HG02852 (cell line): ENCODE data around the gene EMC9.

Experiments
- ATAC-seq: cut with Tn5 transposase; IDR thresholded peaks from one replicate; pipeline ENCODE4 v1.9.1; 2021; ENCODE audit warnings: mild to moderate bottlenecking, moderate library complexity; ENCODE audit not compliant: unreplicated experiment

EMC9 gene

DNA sequence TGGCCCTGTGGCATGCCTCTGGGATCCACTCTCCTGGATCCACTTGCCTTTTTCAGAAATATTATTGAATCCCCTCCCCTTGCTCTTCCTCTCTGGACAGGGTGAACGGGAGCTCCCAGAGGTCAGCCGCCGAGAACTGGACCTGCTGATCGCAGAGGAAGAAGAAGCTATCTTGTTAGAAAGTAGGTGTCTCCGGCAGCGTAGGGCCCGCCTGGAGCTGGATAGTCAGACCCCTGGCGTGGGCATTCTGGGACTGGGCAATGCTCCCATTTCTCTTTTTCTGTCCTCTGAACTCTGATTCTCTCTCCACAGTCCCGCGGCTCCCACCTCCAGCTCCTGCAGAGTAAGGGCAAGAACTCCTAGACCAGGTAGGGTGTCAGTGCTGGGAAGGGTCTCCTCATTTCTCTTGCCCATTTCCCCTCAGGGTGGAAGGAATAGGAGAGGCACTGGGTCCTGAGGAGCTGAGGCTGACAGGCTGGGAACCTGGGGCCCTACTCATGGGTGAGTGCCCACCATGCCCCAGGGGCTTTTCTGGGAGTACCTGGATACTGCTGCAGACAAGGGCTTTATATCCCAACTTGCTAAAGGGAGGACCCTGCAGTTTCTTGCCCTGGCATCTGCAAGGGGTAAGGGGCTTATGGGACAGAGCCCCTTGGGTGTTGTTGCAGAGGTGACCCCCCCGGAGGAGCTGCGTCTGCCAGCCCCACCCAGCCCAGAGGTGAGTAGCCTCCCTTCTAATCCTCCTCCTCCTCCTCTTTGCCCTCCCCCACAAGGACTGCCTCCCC lies 35.8 kb upstream of the EMC9 start:
- no peak for ATAC-seq

DNA sequence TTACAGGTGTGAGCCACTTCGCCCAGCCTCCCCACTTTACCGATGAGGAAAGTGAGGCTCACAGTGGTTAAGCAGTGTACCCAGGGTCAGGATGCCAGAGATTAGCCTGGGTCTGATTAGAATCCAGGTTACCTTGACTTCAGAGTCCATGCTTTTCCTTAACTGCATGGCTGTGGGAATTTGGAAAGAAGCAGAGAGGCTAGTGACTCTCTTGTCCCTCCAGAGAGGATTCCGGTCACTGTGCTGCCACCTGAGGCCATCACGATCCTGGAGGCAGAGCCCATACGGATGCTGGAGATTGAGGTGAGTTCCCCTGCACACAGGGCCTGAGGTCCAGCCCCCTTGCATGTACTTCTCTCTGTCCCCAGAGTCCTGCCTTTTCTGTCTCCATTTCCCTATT lies 35.2 kb upstream of the EMC9 start:
- ATAC-seq = no peak

DNA sequence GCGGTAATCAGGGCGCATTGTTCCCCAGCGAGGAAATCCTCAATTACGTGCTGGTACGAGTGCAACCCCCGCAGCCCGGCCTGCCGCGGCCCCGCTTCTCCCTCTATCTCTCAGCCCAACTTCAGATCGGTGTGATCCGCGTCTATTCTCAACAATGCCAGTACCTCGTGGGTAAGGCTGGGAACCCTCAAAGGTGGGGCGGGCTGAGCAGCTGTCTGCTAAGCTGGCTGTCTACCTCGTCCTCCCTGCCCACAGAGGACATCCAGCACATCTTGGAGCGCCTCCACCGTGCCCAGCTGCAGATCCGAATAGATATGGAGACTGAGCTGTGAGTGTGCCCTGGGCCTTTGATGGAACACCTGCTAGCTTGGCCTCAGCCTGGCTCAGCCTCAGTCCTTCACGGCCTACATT lies 31.5 kb upstream of the EMC9 start:
- ATAC-seq = no peak

DNA sequence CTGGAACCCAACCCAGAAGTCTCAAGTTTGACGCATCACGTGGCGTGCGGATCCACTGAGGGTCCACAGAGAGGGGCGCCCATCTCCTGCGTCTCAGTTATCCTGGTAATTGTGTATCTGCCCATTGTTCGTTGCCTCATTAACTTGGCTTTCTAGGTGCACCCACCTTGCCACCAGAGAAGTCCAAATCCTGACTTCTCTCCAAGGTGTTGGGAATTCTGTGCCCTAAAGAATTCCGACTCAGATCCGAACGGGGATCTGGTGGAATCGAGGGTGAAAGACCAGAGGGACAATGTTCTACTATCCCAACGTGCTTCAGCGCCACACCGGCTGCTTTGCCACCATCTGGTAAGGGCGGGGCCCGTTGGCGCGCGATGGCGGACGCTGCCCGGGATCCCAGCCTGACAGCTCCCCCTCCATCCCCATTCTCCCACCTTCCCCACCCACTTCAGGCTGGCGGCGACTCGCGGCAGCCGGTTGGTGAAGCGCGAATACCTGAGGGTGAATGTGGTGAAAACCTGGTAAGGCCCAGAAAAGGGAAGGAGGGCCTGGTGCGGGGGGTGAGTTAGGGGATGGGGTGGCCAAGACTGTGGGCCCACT lies 31.0 kb upstream of the EMC9 start:
- no peak for ATAC-seq

DNA sequence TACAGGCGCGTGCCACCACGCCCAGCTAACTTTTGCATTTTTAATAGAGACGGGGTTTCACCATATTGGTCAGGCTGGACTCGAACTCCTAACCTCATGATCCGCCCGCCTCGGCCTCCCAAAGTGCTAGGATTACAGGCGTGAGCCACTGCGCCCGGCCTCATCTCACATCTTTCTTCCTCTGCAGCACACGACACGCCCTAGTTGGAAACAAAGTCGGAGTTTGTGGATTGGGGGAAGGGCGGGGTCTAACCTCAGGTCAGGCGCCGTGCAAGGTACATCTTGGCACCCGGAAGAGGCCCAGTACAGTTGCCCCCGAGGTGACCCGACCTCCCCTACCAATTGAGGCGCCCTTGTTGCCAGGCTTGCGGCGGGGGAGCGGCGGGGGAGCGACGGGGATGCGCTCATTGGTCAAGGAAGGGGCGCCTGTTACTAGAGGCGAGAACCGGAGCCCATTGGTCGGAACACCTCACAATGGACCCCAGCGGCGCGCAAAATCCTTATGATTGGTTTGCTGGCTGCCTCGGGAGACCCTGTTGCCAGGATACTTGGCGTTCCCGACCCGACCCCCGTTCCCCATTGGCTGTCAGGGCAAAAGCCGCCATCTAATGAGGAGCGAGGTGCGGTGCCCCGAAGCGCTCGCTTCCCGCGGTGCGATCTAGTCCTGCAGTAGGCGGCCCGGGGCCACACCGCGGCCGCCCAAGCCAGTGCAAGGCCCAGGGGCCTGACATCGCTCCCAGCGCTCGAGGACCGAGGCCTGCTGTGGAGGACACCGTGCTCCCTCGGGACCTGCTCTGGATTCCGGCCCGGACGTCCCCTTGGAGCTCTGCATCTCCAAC lies 30.2 kb upstream of the EMC9 start, which contains the start of gene REC8:
REC8 (plus strand) TSS at position 659 of the 839 bp plus-strand sequence. CDS start 473 bp downstream, outside the sequence.
- ATAC-seq = peak; percentile 84

DNA sequence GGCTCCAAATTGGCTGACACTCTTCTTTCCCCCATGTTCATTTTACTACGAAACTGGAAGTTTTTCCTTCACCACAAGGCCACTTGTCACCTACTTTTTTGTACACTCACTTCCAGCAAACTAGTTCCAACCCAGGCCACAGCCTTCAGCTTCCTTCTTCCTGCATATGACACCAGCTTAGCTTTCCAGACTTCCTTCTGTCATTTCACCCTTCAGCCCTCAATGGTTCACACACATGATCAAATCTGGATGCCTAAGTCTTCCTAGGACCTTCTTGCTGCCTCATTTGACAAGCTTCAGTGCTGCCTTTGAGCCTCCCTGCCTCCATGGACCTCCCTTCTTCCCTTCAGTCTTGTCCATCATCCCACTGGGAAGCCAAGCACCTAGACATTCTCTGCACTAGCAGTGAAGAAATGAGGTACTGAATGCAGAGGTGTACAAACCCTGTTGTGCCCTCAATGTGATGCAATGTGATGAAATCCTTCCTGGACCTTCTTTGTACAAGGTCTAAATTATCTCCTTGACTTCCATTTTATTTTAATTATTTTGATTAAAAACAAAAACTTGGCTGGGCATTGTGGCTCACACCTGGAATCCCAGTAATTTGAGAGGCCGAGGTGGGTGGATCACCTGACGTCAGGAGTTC lies 26.2 kb upstream of the EMC9 start:
- no peak for ATAC-seq

DNA sequence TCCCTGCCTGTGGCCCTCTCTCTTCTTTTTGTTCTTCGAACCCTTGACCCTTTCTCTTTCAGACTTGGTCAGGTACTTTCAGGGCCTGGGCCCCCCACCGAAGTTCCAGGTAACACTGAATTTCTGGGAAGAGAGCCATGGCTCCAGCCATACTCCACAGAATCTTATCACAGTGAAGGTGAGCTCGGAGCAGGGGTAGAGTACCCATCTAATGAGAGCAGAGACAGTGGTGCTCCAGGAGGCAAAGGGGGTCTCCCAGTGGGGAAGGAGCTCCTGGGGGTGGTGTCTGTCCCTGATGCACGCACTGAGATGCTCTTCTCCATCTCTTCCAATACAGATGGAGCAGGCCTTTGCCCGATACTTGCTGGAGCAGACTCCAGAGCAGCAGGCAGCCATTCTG lies 24.4 kb upstream of the EMC9 start:
- no peak for ATAC-seq

DNA sequence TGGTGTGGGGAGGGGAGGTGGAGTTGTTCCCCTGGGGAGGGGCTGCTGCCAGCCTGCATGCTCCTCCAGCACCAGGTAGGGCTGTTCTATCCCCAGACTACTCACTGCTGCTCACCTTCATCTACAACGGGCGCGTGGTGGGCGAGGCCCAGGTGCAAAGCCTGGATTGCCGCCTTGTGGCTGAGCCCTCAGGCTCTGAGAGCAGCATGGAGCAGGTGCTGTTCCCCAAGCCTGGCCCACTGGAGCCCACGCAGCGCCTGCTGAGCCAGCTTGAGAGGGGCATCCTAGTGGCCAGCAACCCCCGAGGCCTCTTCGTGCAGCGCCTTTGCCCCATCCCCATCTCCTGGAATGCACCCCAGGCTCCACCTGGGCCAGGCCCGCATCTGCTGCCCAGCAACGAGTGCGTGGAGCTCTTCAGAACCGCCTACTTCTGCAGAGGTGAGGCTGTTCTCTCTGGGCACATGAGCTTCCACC lies 23.2 kb upstream of the EMC9 start:
- no peak for ATAC-seq

DNA sequence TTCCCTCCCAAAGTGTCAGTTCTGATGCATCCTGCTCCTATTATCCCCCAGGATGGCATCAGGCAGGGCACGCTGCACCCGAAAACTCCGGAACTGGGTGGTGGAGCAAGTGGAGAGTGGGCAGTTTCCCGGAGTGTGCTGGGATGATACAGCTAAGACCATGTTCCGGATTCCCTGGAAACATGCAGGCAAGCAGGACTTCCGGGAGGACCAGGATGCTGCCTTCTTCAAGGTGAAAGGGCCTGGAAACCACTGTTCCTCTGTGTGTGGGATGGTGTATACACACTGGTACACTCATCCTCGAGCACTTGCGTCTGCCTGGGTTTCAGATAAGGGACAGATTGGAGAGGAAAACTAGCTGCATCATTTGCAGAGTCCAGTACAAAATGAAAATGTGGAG lies 20.7 kb upstream of the EMC9 start:
- no peak for ATAC-seq

DNA sequence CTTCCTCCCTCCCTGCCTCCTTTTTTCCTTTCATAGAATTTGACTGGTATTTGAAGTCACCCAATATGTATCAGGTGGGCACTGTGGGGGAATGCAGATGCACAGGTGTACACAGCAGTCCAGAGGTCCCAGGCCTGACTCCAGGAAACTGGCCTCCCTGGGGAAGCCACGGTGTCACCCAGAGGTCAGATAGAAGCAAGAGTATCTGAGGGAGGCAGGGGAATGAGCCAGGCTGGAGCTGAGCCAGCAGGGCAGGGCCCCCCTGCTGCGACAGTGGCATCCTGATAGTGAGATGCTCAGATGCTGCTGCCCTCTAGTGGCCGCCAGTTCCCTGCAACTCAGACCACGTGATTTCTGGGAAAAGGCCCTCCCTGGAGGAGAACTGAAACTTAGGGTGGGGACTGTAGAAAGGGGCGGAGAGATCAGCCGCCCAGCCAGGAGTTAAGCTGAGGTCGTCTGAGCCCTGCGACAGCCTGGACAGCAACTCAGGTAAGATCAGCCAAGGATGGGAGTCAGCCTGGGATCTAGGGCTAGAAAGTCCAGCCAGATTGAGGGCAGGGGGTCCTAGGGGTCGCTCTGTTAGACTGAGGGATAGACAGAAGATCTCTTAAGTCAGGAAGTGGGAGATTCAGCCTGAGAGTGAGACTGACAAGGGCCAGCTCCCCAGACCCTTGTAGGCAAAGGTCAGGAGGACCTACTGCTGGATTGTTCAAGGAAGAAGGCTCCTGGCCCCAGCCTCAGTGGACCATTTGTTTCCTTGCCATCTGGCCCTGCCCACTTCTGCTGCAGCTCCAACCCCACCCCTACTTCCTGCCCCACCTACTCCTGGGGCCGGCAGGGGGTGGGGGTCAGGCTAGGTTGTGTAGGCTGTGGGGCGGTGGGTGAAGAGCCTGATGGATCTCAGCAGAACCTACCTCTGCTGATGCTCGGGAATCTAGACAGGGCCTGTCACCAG lies 19.7 kb upstream of the EMC9 start, which contains the start of gene IRF9:
IRF9 (plus strand) TSS at position 416 of the 955 bp plus-strand sequence. CDS start 880 bp downstream, outside the sequence.
- ATAC-seq = peak; percentile 79

DNA sequence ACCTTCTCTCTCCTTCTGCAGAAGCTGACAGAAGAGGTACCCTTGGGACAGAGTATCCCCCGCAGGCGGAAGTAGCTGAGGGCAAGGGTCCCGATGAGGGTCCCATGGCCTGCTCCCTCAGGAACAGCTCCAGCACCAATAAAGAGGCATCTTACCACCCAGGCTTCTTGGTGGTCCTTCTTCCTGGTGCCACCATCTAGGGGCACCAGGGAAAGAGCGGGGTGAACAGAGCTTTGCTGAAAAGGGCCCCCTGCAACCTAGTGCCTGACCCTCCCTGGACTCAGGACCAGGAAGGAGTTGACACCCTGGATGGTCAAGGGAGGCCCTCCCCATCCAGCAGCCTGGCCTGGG lies 19.1 kb upstream of the EMC9 start:
- ATAC-seq = no peak

DNA sequence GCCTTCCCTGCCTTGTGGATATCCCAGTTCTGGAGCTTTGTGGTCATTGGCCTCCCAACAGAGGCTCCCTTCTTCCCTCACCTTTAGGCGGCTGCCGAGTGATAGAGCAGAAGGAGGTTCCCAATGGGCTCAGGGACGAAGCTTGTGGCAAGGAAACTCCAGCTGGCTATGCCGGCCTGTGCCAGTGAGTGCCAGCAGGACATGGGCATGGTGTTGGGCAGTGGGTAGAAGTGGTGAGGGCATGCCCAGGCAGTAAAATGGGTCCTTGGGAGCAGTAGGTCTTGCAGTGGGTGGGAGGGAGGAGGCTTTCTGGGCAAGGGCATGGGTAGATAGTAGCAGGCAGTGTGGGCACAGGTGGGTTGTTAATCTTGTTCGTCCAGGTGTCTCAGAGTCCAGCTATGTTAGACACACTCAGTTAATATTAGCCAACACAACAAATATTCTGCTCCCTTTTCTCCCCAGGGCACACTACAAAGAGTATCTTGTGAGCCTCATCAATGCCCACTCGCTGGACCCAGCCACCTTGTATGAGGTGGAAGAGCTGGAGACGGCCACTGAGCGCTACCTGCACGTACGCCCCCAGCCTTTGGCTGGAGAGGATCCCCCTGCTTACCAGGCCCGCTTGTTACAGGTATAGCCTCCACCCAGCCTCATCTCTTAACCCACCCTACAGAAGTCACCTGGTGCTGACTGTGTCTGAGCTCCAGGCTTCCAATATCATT lies 18.5 kb upstream of the EMC9 start:
- no peak for ATAC-seq

DNA sequence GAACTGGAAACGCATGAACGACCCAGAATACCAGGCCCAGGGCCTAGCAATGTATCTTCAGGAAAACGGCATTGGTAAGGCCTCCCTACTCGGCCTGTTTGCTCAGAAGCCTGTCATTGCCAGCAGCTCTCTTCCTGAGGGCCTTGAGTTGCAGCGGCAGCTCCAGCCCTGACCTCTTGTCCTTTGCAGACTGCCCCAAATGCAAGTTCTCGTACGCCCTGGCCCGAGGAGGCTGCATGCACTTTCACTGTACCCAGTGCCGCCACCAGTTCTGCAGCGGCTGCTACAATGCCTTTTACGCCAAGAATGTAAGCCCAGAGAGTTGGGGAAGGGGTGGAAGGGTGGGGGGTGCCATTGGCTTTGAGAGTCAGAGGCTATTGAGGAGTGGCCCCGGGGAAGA lies 15.9 kb upstream of the EMC9 start:
- no peak for ATAC-seq

DNA sequence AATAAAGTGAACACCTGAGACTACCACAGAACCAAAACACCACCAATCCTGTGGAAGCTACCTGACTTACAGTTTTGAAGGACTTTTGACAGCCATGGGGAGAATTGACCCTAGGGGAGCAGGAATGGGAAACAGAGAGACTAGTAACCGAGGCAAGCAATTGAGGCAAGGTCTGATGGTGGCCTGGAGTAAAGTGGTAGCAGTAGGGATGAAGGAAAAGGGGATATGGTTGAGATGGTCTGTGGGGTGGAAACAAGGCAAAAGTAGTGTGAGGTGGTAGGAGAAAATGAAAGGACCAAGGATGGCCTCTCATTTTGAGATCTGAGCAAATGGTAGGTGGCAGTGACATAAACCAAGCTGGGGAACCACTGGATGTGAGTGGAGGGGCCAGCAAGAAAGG lies 15.4 kb upstream of the EMC9 start:
- no peak for ATAC-seq

DNA sequence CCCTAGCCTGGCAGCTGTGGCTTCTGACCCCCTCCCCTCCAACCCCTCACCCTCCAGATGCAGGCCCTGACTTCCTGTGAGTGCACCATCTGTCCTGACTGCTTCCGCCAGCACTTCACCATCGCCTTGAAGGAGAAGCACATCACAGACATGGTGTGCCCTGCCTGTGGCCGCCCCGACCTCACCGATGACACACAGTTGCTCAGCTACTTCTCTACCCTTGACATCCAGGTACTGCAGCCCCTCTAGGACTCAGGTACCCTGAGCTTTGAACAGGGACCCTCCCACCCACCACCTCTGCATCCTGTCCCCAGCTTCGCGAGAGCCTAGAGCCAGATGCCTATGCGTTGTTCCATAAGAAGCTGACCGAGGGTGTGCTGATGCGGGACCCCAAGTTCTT lies 13.7 kb upstream of the EMC9 start:
- ATAC-seq = no peak

DNA sequence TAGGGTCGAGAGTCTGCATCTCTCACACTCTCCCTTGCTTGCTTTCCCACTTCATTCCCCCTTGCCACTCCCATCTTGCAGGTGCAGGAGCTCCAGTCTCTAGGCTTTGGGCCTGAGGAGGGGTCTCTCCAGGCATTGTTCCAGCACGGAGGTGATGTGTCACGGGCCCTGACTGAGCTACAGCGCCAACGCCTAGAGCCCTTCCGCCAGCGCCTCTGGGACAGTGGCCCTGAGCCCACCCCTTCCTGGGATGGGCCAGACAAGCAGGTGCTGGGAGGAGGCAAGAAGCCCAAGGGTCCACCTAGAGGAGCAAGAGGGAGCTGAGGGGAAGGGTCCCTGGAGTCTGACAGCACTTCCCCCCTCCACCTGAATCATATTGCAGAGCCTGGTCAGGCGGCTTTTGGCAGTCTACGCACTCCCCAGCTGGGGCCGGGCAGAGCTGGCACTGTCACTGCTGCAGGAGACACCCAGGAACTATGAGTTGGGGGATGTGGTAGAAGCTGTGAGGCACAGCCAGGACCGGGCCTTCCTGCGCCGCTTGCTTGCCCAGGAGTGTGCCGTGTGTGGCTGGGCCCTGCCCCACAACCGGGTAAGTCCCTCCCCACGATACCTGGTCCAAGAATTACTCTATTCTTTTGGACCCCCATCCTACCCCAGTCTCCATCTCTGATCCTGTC lies 10.2 kb upstream of the EMC9 start:
- ATAC-seq = no peak

DNA sequence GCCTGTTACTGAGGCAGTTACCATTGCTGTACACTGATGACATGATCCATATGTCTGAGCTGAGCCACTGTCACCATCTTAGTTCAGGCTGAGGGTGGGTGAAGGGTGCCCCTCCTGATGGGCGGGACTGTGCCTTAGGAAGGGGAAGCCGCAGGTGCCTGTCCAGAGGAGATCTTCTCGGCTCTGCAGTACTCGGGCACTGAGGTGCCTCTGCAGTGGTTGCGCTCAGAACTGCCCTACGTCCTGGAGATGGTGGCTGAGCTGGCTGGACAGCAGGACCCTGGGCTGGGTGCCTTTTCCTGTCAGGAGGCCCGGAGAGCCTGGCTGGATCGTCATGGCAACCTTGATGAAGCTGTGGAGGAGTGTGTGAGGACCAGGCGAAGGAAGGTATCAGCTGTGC lies 9.6 kb upstream of the EMC9 start:
- no peak for ATAC-seq

DNA sequence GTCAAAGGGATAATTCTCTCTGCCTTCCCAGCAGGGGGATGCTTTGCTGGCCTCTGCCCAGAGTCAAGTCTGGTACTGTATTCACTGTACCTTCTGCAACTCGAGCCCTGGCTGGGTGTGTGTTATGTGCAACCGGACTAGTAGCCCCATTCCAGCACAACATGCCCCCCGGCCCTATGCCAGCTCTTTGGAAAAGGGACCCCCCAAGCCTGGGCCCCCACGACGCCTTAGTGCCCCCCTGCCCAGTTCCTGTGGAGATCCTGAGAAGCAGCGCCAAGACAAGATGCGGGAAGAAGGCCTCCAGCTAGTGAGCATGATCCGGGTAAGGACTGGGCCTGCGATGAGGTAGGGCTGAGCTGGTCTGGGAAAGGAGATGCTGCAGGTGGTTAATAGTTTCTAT lies 9.2 kb upstream of the EMC9 start:
- no peak for ATAC-seq

DNA sequence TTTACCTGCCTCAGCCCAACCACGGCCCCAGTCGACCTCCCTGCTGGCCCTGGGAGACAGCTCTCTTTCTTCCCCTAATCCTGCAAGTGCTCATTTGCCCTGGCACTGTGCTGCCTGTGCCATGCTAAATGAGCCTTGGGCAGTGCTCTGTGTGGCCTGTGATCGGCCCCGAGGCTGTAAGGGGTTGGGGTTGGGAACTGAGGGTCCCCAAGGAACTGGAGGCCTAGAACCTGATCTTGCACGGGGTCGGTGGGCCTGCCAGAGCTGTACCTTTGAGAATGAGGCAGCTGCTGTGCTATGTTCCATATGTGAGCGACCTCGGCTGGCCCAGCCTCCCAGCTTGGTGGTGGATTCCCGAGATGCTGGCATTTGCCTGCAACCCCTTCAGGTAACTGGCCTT lies 8.7 kb upstream of the EMC9 start:
- ATAC-seq = no peak
